ENCODE results near the gene TIMM23B.
"Not testable (repeated sequence)": the region's sequence is repeated elsewhere in the genome, so short reads cannot be mapped to it uniquely, and the experiment has no call there.

TIMM23B gene

DNA sequence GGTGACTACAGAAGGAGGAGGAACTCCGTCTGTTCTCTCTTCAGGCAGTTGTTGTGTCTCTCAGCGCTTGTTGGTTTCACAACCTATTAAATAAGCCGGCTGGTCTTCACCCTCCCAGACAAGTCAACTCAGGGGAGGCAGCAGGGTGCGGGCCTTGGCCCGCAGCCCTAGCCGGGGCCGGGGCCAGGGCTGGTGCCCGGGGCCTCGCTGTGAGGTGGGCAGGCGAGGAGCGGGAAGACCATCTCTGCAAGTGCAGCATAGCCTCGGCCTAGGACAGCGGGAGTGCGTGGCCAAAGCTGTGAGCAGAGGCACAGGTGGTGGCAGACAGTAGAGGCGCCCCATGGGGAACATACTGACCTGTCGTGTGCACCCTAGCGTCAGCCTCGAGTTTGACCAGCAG is 46.5 kb downstream of the TIMM23B start, which contains the start of gene AGAP6:
AGAP6 (plus strand) TSS at position 31 of the 400 bp plus-strand sequence; CDS start at position 341, 310 bp downstream.
- DNase-seq (ENCODE audit: low read depth, low spot score); H3K4me1 ChIP-seq (ENCODE audit: insufficient read depth, insufficient read length); H3K27me3 ChIP-seq (ENCODE audit: insufficient read depth, insufficient read length); H3K9ac ChIP-seq (ENCODE audit: insufficient read length, low read depth); H3K9me3 ChIP-seq (ENCODE audit: insufficient read depth, low read length); H3K4me3 ChIP-seq (ENCODE audit: insufficient read length, low read depth); H3K36me3 ChIP-seq (ENCODE audit: insufficient read depth, insufficient read length, low read length): not testable (repeated sequence)

DNA sequence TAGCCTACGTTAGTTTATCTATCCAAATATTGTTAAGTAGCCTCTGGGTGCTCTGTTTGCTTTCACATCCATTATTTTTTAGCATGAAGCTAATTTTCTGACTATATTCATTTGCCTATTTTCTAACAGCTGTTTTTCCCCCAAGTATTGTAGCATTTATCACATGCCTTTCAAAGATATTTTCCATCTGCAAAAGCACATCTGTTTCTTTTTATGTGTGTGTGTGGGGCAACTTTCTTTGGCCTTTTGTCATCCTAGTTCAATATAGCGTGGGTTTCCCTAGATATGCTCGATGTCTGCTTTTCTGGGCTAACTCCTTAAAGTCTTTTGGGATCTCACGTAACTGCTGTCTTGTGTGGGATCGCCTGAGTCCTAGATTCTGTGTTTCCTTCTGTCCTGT is 53.5 kb downstream of the TIMM23B start:
- H3K9me3 ChIP-seq (ENCODE audit: insufficient read depth, low read length); H3K36me3 ChIP-seq (ENCODE audit: insufficient read depth, insufficient read length, low read length); DNase-seq (ENCODE audit: low read depth, low spot score); H3K4me3 ChIP-seq (ENCODE audit: insufficient read length, low read depth); H3K9ac ChIP-seq (ENCODE audit: insufficient read length, low read depth); H3K4me1 ChIP-seq (ENCODE audit: insufficient read depth, insufficient read length); H3K27me3 ChIP-seq (ENCODE audit: insufficient read depth, insufficient read length): not testable (repeated sequence)

DNA sequence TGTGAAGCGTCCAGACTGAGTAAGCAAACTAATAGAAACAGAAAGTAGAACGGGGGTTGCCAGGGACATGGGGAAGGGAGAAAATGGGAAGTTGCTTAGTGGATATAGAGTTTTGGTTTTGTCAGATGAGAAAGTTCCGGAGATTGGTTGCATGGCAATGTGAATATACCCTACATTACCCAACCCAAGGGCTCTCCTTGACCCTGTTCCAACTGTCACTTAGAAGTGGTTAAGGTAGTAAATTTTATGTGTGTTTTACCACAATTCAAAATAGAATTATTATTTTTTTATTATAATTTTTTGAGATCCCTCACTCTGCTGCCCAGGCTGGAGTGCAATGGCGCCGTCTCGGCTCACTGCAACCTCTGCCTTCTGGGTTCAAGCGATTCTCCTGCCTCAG is 72.2 kb downstream of the TIMM23B start:
- not testable (repeated sequence) for DNase-seq (ENCODE audit: low read depth, low spot score); H3K4me3 ChIP-seq (ENCODE audit: insufficient read length, low read depth); H3K9me3 ChIP-seq (ENCODE audit: insufficient read depth, low read length); H3K27me3 ChIP-seq (ENCODE audit: insufficient read depth, insufficient read length); H3K36me3 ChIP-seq (ENCODE audit: insufficient read depth, insufficient read length, low read length); H3K4me1 ChIP-seq (ENCODE audit: insufficient read depth, insufficient read length); H3K9ac ChIP-seq (ENCODE audit: insufficient read length, low read depth)

DNA sequence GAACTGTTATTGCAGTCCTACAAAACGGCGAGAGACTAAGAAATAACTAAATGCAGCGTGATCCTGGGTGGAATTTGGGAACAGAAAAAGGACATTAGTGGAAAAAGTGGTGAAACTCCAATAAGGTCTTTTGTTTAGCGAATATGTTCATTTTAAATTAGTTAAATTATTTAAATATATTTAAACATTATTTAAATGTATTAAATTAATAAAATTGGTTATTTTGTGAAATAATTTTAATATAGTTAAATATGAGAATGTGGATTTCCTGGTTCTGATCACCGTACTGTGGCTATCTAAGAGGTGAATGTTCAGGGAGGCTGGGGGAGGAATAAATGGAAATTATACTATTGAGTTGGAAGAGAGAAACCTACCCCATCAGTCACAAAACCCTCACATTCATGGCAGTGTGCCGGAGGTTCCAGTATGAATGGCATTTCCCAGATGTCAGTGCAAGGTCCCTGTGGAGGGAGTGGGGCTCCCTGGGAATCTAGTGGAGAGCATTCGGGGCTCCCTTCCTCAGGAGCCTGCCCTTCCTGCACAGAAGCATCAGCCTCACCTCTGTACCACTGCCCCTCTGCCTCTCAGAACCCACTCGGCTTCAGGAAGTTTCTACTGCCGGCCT is 73.9 kb downstream of the TIMM23B start:
- not testable (repeated sequence) for H3K4me3 ChIP-seq (ENCODE audit: insufficient read length, low read depth); H3K36me3 ChIP-seq (ENCODE audit: insufficient read depth, insufficient read length, low read length); H3K4me1 ChIP-seq (ENCODE audit: insufficient read depth, insufficient read length); H3K9ac ChIP-seq (ENCODE audit: insufficient read length, low read depth); H3K27me3 ChIP-seq (ENCODE audit: insufficient read depth, insufficient read length); DNase-seq (ENCODE audit: low read depth, low spot score); H3K9me3 ChIP-seq (ENCODE audit: insufficient read depth, low read length)

DNA sequence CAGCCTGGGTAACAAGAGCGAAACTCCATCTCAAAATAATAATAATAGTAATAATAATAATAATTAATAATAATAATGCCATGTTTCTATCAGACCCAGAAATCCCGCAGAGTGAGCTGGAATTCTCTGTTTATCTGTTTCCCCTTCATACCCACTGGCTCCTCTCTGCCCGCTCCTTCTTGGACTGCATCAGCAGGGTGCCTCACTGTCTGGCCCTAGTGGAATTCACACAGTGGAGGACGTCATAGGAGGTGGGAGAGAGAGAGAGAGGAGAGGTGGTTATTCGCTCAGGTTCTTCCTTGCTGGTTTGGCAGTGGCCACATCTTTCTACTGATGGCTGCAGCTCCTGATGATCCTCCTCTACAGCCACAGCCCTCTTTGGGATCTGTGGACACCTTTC is 75.1 kb downstream of the TIMM23B start:
- H3K36me3 ChIP-seq (ENCODE audit: insufficient read depth, insufficient read length, low read length); H3K4me1 ChIP-seq (ENCODE audit: insufficient read depth, insufficient read length); DNase-seq (ENCODE audit: low read depth, low spot score); H3K27me3 ChIP-seq (ENCODE audit: insufficient read depth, insufficient read length); H3K9ac ChIP-seq (ENCODE audit: insufficient read length, low read depth); H3K4me3 ChIP-seq (ENCODE audit: insufficient read length, low read depth); H3K9me3 ChIP-seq (ENCODE audit: insufficient read depth, low read length): not testable (repeated sequence)

DNA sequence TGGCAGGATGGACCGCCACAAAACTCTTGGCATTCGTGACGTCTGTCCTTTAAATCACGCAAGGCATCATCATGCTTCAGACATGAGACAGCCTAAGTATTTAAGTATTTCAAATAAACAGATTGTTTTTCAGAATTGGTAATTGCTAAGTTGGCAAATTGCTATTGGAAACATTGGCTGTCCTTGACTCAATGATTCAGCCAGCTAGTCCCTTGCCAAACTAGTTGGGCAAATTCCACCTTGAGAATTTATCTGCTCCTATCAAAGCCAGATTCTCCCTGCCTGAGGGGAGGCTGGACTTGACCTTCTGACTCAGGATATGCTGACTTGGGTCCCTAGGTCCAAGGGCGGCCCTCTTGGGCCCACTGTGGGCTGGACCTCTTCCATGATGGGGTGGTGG is 75.8 kb downstream of the TIMM23B start:
- not testable (repeated sequence) for H3K9ac ChIP-seq (ENCODE audit: insufficient read length, low read depth); H3K36me3 ChIP-seq (ENCODE audit: insufficient read depth, insufficient read length, low read length); DNase-seq (ENCODE audit: low read depth, low spot score); H3K9me3 ChIP-seq (ENCODE audit: insufficient read depth, low read length); H3K27me3 ChIP-seq (ENCODE audit: insufficient read depth, insufficient read length); H3K4me1 ChIP-seq (ENCODE audit: insufficient read depth, insufficient read length); H3K4me3 ChIP-seq (ENCODE audit: insufficient read length, low read depth)

DNA sequence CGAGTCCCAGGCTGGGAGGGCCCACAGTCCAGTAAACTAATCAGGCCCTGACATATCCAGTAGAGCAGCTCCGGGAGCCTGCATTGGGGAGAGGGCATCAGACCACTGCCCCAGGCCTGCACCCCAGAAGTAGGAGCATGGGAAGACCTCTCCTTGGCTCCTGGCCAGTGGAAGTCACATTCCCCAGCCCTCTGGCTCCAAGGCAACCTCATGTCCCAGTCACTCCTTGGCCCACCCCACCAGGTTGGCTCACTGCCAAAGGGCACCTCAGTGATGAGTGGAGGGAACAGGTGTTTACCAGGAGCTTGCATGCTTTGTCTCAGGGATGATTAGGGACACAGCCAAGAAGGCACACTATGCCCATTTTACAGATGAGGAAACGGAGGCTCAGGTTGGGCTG is 77.4 kb downstream of the TIMM23B start:
- not testable (repeated sequence) for H3K4me1 ChIP-seq (ENCODE audit: insufficient read depth, insufficient read length); H3K9me3 ChIP-seq (ENCODE audit: insufficient read depth, low read length); H3K4me3 ChIP-seq (ENCODE audit: insufficient read length, low read depth); DNase-seq (ENCODE audit: low read depth, low spot score); H3K27me3 ChIP-seq (ENCODE audit: insufficient read depth, insufficient read length); H3K36me3 ChIP-seq (ENCODE audit: insufficient read depth, insufficient read length, low read length); H3K9ac ChIP-seq (ENCODE audit: insufficient read length, low read depth)

DNA sequence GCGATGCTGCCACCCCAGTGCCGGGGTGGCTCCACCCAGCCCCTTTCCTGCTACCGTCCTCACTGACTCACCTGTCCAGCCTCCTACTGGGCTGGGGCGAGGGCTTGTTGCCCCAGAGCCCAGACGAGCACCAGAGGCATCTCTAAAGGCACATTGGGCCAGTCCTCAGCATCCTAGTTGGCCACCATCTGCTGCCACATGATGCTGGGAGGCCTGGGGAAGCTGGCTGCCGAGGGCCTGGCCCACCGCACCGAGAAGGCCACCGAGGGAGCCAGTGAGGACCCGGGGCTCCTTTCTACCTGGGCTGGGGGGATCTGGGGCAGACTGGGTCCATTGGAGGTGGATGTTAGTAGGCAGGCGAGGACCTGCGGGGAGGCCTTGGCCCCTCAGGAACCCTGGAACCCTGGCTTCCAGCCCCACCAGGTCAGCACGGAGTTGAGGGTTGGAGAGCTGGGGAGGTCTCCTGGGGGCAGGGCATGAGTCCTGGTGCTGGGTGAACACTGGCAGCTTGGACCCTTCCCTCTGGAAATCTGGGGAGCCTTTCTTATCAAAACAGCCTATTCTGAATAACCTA is 78.7 kb downstream of the TIMM23B start:
- not testable (repeated sequence) for H3K36me3 ChIP-seq (ENCODE audit: insufficient read depth, insufficient read length, low read length); H3K4me1 ChIP-seq (ENCODE audit: insufficient read depth, insufficient read length); DNase-seq (ENCODE audit: low read depth, low spot score); H3K9me3 ChIP-seq (ENCODE audit: insufficient read depth, low read length); H3K9ac ChIP-seq (ENCODE audit: insufficient read length, low read depth); H3K4me3 ChIP-seq (ENCODE audit: insufficient read length, low read depth); H3K27me3 ChIP-seq (ENCODE audit: insufficient read depth, insufficient read length)

DNA sequence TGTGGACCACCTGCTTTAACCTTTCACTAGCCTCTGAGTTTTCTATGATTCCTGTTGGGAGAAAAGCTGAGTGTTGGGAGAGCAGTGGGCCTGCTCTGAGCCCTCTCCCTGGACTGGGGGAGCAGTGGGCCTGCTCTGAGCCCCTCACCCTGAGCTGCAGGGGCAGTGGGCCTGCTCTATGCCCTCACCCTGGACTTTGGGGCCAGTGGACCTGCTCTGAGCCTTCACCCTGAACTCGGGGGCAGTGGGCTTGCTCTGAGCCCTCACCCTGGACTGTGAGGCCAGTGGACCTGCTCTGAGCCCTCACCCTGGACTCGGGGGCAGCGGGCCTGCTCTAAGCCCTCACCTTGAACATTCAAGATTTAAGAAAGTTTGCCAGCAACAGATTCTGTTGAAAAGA is 79.8 kb downstream of the TIMM23B start:
- Histone ChIP-seq H3K9ac (ENCODE audit: insufficient read length, low read depth) (no peak overlapping the region), H3K36me3 (ENCODE audit: insufficient read depth, insufficient read length, low read length) (no peaks in the 10 kb centered on the region), H3K4me1 (ENCODE audit: insufficient read depth, insufficient read length) (no peaks in the 10 kb centered on the region), H3K4me3 (ENCODE audit: insufficient read length, low read depth) (no peak overlapping the region), H3K27me3 (ENCODE audit: insufficient read depth, insufficient read length) (no peaks in the 10 kb centered on the region), H3K9me3 (ENCODE audit: insufficient read depth, low read length) (no peaks in the 10 kb centered on the region)
- TF ChIP-seq ZNF274 (IDR thresholded peaks at IDR 0.05; ENCODE audit: low read depth, low read length) (no peak), SUZ12 (IDR thresholded peaks at IDR 0.05; ENCODE audit: extremely low read depth, insufficient read depth, insufficient read length) (no peak), YY1 (IDR thresholded peaks at IDR 0.05; ENCODE audit: insufficient read depth, insufficient read length) (no peak)
- DNase-seq (ENCODE audit: low read depth, low spot score): no peak

Measured in NT2/D1 (cell line).